ENCODE data around the gene SLC25A38.
"Not testable (repeated sequence)": the region's sequence is repeated elsewhere in the genome, so short reads cannot be mapped to it uniquely, and the experiment has no call there.

Gene SLC25A38

GRCh38 chr3:39383045-39383880 lies at the start of gene SLC25A38:
SLC25A38 (plus strand) TSS chr3:39383370; CDS start chr3:39383725, 355 bp downstream.
- DNase-seq (ENCODE audit: low spot score) = peak; percentile 74

GRCh38 chr3:39333607-39334006 lies 49.6 kb upstream of the SLC25A38 start:
- DNase-seq (ENCODE audit: low spot score) = no peak

- no peak for DNase-seq (ENCODE audit: low spot score)
Observed at GRCh38 chr3:39334205-39334604, 49.0 kb upstream of the SLC25A38 start.

- no peak for DNase-seq (ENCODE audit: low spot score)
Observed at GRCh38 chr3:39338201-39338600, 45.0 kb upstream of the SLC25A38 start.

GRCh38 chr3:39339086-39339485 lies 44.1 kb upstream of the SLC25A38 start:
- no peak for DNase-seq (ENCODE audit: low spot score)

GRCh38 chr3:39343076-39343717 lies 40.0 kb upstream of the SLC25A38 start:
- DNase-seq (ENCODE audit: low spot score) = no peak

- no peak for DNase-seq (ENCODE audit: low spot score)
Observed at GRCh38 chr3:39343760-39344159, 39.4 kb upstream of the SLC25A38 start.

GRCh38 chr3:39344746-39345344 lies 38.3 kb upstream of the SLC25A38 start:
- no peak for DNase-seq (ENCODE audit: low spot score)

GRCh38 chr3:39346785-39347585 lies 36.2 kb upstream of the SLC25A38 start:
- no peak for DNase-seq (ENCODE audit: low spot score)

GRCh38 chr3:39347586-39347876 lies 35.6 kb upstream of the SLC25A38 start:
- no peak for DNase-seq (ENCODE audit: low spot score)

GRCh38 chr3:39349080-39349479 lies 34.1 kb upstream of the SLC25A38 start:
- DNase-seq (ENCODE audit: low spot score) = no peak

- DNase-seq (ENCODE audit: low spot score) = no peak
Observed at GRCh38 chr3:39350714-39351113, 32.5 kb upstream of the SLC25A38 start.

GRCh38 chr3:39351134-39351533 lies 32.0 kb upstream of the SLC25A38 start:
- DNase-seq (ENCODE audit: low spot score) = not testable (repeated sequence)

GRCh38 chr3:39353168-39353927 lies 29.8 kb upstream of the SLC25A38 start:
- DNase-seq (ENCODE audit: low spot score) = not testable (repeated sequence)

- no peak for DNase-seq (ENCODE audit: low spot score)
Observed at GRCh38 chr3:39358333-39358732, 24.8 kb upstream of the SLC25A38 start.

GRCh38 chr3:39361252-39361927 lies 21.8 kb upstream of the SLC25A38 start:
- peak; percentile 51 for DNase-seq (ENCODE audit: low spot score)

GRCh38 chr3:39362192-39362591 lies 21.0 kb upstream of the SLC25A38 start:
- DNase-seq (ENCODE audit: low spot score) = no peak

- no peak for DNase-seq (ENCODE audit: low spot score)
Observed at GRCh38 chr3:39362812-39363211, 20.4 kb upstream of the SLC25A38 start.

GRCh38 chr3:39370450-39370849 lies 12.7 kb upstream of the SLC25A38 start:
- not testable (repeated sequence) for DNase-seq (ENCODE audit: low spot score)

GRCh38 chr3:39372833-39373232 lies 10.3 kb upstream of the SLC25A38 start:
- DNase-seq (ENCODE audit: low spot score) = no peak

Measured in CD4-positive, alpha-beta T cell treated with Interleukin-15 for 4 hours (primary cell).